Nephron (organoid): ENCODE measurements around the gene ROPN1.

ENCODE experiments used
- H3K27ac Mint-ChIP-seq, 3 experiments: 2 replicates each; pipeline ENCODE4 v1.8.0; 2020; ENCODE audit warnings: mixed read lengths in 3 of 3, mild to moderate bottlenecking in 2 of 3, moderate library complexity in 1 of 3
- H3K27me3 Mint-ChIP-seq: 2 replicates; pipeline ENCODE4 v1.8.0; 2021; ENCODE audit warnings: low read depth, mild to moderate bottlenecking, moderate library complexity, mixed read lengths
- H3K36me3 Mint-ChIP-seq: 2 replicates; pipeline ENCODE4 v1.8.0; 2020; ENCODE audit warnings: low read depth, mixed read lengths
- H3K4me1 Mint-ChIP-seq: 2 replicates; pipeline ENCODE4 v1.8.0; 2020; ENCODE audit warnings: mixed read lengths
- H3K4me3 Mint-ChIP-seq, 3 experiments: 2 replicates each; pipeline ENCODE4 v1.8.0; 2020; ENCODE audit warnings: mild to moderate bottlenecking in 3 of 3, mixed read lengths in 3 of 3, moderate library complexity in 2 of 3
- H3K9me3 Mint-ChIP-seq: 2 replicates; pipeline ENCODE4 v1.8.0; 2020; ENCODE audit warnings: mixed read lengths
- CTCF ChIP-seq, 3 experiments: fragments of 200-600 bp; sonication (generic); IDR thresholded peaks; one replicate each; pipeline ENCODE4 v1.5.0; 2021; ENCODE audit warnings: antibody characterized with exemption in 3 of 3; ENCODE audit not compliant: unreplicated experiment in 3 of 3

The ROPN1 gene

GRCh38 chr3:123936400-123936799 lies 55.5 kb downstream of the ROPN1 start:
- no peak for TF ChIP-seq CTCF (IDR thresholded peaks at IDR 0.05; ENCODE audit: unreplicated experiment in 3 of 3)
- H3K27ac Mint-ChIP-seq = no peak overlapping the region
- no peaks in the 10 kb centered on the region for H3K27me3 Mint-ChIP-seq
- no peaks in the 10 kb centered on the region for H3K9me3 Mint-ChIP-seq
- no peaks in the 10 kb centered on the region for H3K4me1 Mint-ChIP-seq
- peaks cover 59% of the 10 kb centered on the region for H3K36me3 Mint-ChIP-seq
- H3K4me3 Mint-ChIP-seq = no peak overlapping the region

GRCh38 chr3:123935830-123936229 lies 56.1 kb downstream of the ROPN1 start:
- TF ChIP-seq CTCF (IDR thresholded peaks at IDR 0.05; ENCODE audit: unreplicated experiment in 3 of 3) = no peak
- Mint-ChIP-seq H3K9me3 (no peaks in the 10 kb centered on the region), H3K27me3 (no peaks in the 10 kb centered on the region), H3K4me3 (no peak overlapping the region), H3K36me3 (peaks cover 60% of the 10 kb centered on the region), H3K4me1 (no peaks in the 10 kb centered on the region), H3K27ac (no peak overlapping the region)

- peaks cover 58% of the 10 kb centered on the region for H3K36me3 Mint-ChIP-seq
- no peaks in the 10 kb centered on the region for H3K4me1 Mint-ChIP-seq
- H3K27me3 Mint-ChIP-seq = no peaks in the 10 kb centered on the region
- H3K27ac Mint-ChIP-seq = no peak overlapping the region
- no peaks in the 10 kb centered on the region for H3K9me3 Mint-ChIP-seq
- no peak overlapping the region for H3K4me3 Mint-ChIP-seq
- TF ChIP-seq CTCF (IDR thresholded peaks at IDR 0.05; ENCODE audit: unreplicated experiment in 3 of 3) = no peak
Observed at GRCh38 chr3:123934250-123934649, 57.7 kb downstream of the ROPN1 start.

GRCh38 chr3:123930445-123930844 lies 61.5 kb downstream of the ROPN1 start:
- H3K4me1 Mint-ChIP-seq = no peaks in the 10 kb centered on the region
- TF ChIP-seq CTCF (IDR thresholded peaks at IDR 0.05; ENCODE audit: unreplicated experiment in 3 of 3) = no peak
- H3K4me3 Mint-ChIP-seq = no peak overlapping the region
- peaks cover 61% of the 10 kb centered on the region for H3K36me3 Mint-ChIP-seq
- H3K27ac Mint-ChIP-seq = no peak overlapping the region
- no peaks in the 10 kb centered on the region for H3K9me3 Mint-ChIP-seq
- H3K27me3 Mint-ChIP-seq = no peaks in the 10 kb centered on the region

GRCh38 chr3:123929325-123929724 lies 62.6 kb downstream of the ROPN1 start:
- no peak overlapping the region for H3K4me3 Mint-ChIP-seq
- no peak for TF ChIP-seq CTCF (IDR thresholded peaks at IDR 0.05; ENCODE audit: unreplicated experiment in 3 of 3)
- H3K4me1 Mint-ChIP-seq = no peaks in the 10 kb centered on the region
- peaks cover 2% of the 10 kb centered on the region for H3K9me3 Mint-ChIP-seq
- no peaks in the 10 kb centered on the region for H3K27me3 Mint-ChIP-seq
- no peak overlapping the region for H3K27ac Mint-ChIP-seq
- H3K36me3 Mint-ChIP-seq = peaks cover 71% of the 10 kb centered on the region

- Mint-ChIP-seq H3K27me3 (no peaks in the 10 kb centered on the region), H3K9me3 (peaks cover 29% of the 10 kb centered on the region), H3K36me3 (peaks cover 75% of the 10 kb centered on the region), H3K4me1 (no peaks in the 10 kb centered on the region), H3K4me3 (no peak overlapping the region), H3K27ac (no peak overlapping the region)
- no peak for TF ChIP-seq CTCF (IDR thresholded peaks at IDR 0.05; ENCODE audit: unreplicated experiment in 3 of 3)
Observed at GRCh38 chr3:123926396-123926795, 65.5 kb downstream of the ROPN1 start.
